Neural cell (in vitro differentiated cells): ENCODE results near the gene MTO1. TPM values are rescaled to one million over a fixed set of nuclear protein-coding genes. Genes with fewer than 3 reads are reported as not detected.

Experiments used
- H2AFZ ChIP-seq: fragments of 200-600, 300-800 bp; sonication (generic), shearing (Covaris generic); 2 replicates; pipeline ENCODE4 v1.6.0; 2014; ENCODE audit warnings: low read depth, mild to moderate bottlenecking, antibody characterized with exemption, low read length, moderate library complexity
- H3F3A ChIP-seq: fragments of 200-600 bp; shearing (Covaris generic); 2 replicates; pipeline ENCODE4 v1.6.1; 2016; ENCODE audit warnings: mild to moderate bottlenecking, moderate library complexity, mixed read lengths, antibody characterized with exemption, low read length; ENCODE audit not compliant: insufficient read depth, poor library complexity, severe bottlenecking
- H3K27ac ChIP-seq: fragments of 200-600, 300-800 bp; sonication (generic), shearing (Covaris generic); 2 replicates; pipeline ENCODE4 v1.5.1; 2014; ENCODE audit warnings: mild to moderate bottlenecking, low read length, moderate library complexity
- H3K27me3 ChIP-seq: fragments of 300-800, 200-600 bp; sonication (generic), shearing (Covaris generic); 2 replicates; pipeline ENCODE4 v1.6.0; 2014; ENCODE audit warnings: mild to moderate bottlenecking, low read depth, low read length, moderate library complexity; ENCODE audit not compliant: insufficient read depth
- H3K36me3 ChIP-seq: fragments of 300-800, 200-600 bp; sonication (generic), shearing (Covaris generic); 2 replicates; pipeline ENCODE4 v1.5.1; 2014; ENCODE audit warnings: mild to moderate bottlenecking, antibody characterized with exemption, low read length, moderate library complexity; ENCODE audit not compliant: insufficient read depth
- H3K4me2 ChIP-seq: fragments of 300-800, 200-600 bp; sonication (generic), shearing (Covaris generic); 2 replicates; pipeline ENCODE4 v1.6.0; 2014; ENCODE audit warnings: mild to moderate bottlenecking, low read length
- H3K4me3 ChIP-seq: fragments of 300-800, 200-600 bp; sonication (generic), shearing (Covaris generic); 2 replicates; pipeline ENCODE4 v1.5.1; 2014; ENCODE audit warnings: mild to moderate bottlenecking, low read length, moderate library complexity
- H3K79me2 ChIP-seq: fragments of 200-600 bp; shearing (Covaris generic); replicated peaks from 2 replicates; pipeline ENCODE4 v1.6.0; 2014; ENCODE audit warnings: mild to moderate bottlenecking, low read length, moderate library complexity; ENCODE audit not compliant: insufficient read depth
- H3K9ac ChIP-seq: fragments of 300-800, 200-600 bp; sonication (generic), shearing (Covaris generic); 2 replicates; pipeline ENCODE4 v1.6.1; 2016; ENCODE audit warnings: mild to moderate bottlenecking, low read length, mixed read lengths
- H3K9me2 ChIP-seq: fragments of 200-600 bp; shearing (Covaris generic); 2 replicates; pipeline ENCODE4 v1.6.1; 2016; ENCODE audit warnings: mild to moderate bottlenecking, low read length, mixed read lengths; ENCODE audit not compliant: insufficient read depth
- H3K9me3 ChIP-seq: fragments of 200-600, 300-800 bp; sonication (generic), shearing (Covaris generic); 2 replicates; pipeline ENCODE4 v1.6.1; 2016; ENCODE audit warnings: mild to moderate bottlenecking, mixed run types, low read length, moderate library complexity, mixed read lengths
- H4K20me1 ChIP-seq: fragments of 200-600 bp; shearing (Covaris generic); 2 replicates; pipeline ENCODE4 v1.6.1; 2016; ENCODE audit warnings: mild to moderate bottlenecking, mixed run types; ENCODE audit not compliant: insufficient read depth
- EP300 ChIP-seq: fragments of 450-650 bp; conservative IDR thresholded peaks from 2 replicates; pipeline ENCODE4 v1.6.1; 2014; ENCODE audit warnings: antibody characterized with exemption, mild to moderate bottlenecking, moderate library complexity; ENCODE audit not compliant: poor library complexity, severe bottlenecking
- EZH2 ChIP-seq: fragments of 200-600, 300-800 bp; shearing (Covaris generic), sonication (generic); IDR thresholded peaks from 2 replicates; pipeline ENCODE4 v1.6.1; 2014; ENCODE audit warnings: antibody characterized with exemption, low read length, borderline replicate concordance, mild to moderate bottlenecking; ENCODE audit not compliant: insufficient read depth, poor library complexity, severe bottlenecking
- MXI1 ChIP-seq: fragments of 450-650 bp; conservative IDR thresholded peaks from 2 replicates; pipeline ENCODE4 v1.6.1; 2014; ENCODE audit warnings: antibody characterized with exemption, mild to moderate bottlenecking; ENCODE audit not compliant: poor library complexity, severe bottlenecking
- POLR2AphosphoS5 ChIP-seq: IDR thresholded peaks from 2 replicates; pipeline ENCODE4 v1.6.1; 2012
- RAD21 ChIP-seq: fragments of 450-650 bp; conservative IDR thresholded peaks from 2 replicates; pipeline ENCODE4 v1.6.1; 2014; ENCODE audit warnings: antibody characterized with exemption, mild to moderate bottlenecking, moderate library complexity
- SMC3 ChIP-seq: fragments of 450-650 bp; conservative IDR thresholded peaks from 2 replicates; pipeline ENCODE4 v1.6.1; 2014; ENCODE audit warnings: antibody characterized with exemption, mild to moderate bottlenecking, moderate library complexity; ENCODE audit not compliant: poor library complexity
- TAF1 ChIP-seq: IDR thresholded peaks from 2 replicates; pipeline ENCODE4 v1.6.1; 2012; ENCODE audit warnings: low read depth
- polyA plus RNA-seq: library from polyadenylated mRNA; depleted of rRNA; stranded (reverse); fragments of >200 nt; gene quantifications from 2 replicates; pipeline ENCODE4 v1.2.3, GENCODE V29; 2014
- TF ChIP-seq, protein P1 (sequence below): fragments of 450-650 bp; IDR thresholded peaks from 2 replicates; pipeline ENCODE4 v1.5.1; 2014; ENCODE audit warnings: antibody characterized with exemption, mild to moderate bottlenecking, moderate library complexity; ENCODE audit not compliant: poor library complexity, severe bottlenecking
- TF ChIP-seq, protein P2 (sequence below): IDR thresholded peaks from 2 replicates; pipeline ENCODE4 v1.6.1; 2012; ENCODE audit warnings: borderline replicate concordance

MTO1 gene
- polyA plus RNA-seq, 1 donor from 2014 or later, result 30.6 TPM

DNA sequence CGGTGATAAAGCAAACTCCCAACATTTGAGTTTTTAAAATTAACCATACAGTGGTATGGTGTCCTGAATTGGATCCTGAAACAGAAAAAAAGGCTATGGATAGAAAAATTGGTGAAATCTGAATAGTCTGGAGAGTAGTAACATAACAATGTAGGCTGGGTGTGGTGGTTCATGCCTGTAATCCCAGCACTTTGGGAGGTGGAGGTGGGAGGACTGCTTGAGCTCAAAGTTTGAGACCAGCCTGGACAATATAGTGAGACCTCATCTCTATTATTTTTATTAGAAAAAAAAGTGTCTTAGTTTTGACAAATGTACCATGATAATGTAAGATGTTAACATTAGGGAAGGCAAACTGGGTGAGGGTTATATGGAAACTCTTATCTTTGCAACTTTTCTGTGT is 48.3 kb downstream of the MTO1 start:
- Histone ChIP-seq H3K27me3 (no peaks in the 10 kb centered on the region), H3K36me3 (no peaks in the 10 kb centered on the region), H3K4me3 (no peak overlapping the region), H3K9ac (no peak overlapping the region), H3K9me3 (no peaks in the 10 kb centered on the region), H3F3A (no peaks in the 10 kb centered on the region), H3K79me2 (no peaks in the 10 kb centered on the region), H3K4me2 (no peak overlapping the region), H3K9me2 (no peaks in the 10 kb centered on the region), H3K27ac (no peak overlapping the region), H4K20me1 (peaks cover 2% of the 10 kb centered on the region), H2AFZ (no peak overlapping the region)
- TF ChIP-seq MXI1, result no peak
- TF ChIP-seq SMC3, result no peak
- TF ChIP-seq POLR2AphosphoS5, result no peak
- TF ChIP-seq EP300, result no peak
- no peak for TF ChIP-seq EZH2
- TF ChIP-seq, protein P1, sequence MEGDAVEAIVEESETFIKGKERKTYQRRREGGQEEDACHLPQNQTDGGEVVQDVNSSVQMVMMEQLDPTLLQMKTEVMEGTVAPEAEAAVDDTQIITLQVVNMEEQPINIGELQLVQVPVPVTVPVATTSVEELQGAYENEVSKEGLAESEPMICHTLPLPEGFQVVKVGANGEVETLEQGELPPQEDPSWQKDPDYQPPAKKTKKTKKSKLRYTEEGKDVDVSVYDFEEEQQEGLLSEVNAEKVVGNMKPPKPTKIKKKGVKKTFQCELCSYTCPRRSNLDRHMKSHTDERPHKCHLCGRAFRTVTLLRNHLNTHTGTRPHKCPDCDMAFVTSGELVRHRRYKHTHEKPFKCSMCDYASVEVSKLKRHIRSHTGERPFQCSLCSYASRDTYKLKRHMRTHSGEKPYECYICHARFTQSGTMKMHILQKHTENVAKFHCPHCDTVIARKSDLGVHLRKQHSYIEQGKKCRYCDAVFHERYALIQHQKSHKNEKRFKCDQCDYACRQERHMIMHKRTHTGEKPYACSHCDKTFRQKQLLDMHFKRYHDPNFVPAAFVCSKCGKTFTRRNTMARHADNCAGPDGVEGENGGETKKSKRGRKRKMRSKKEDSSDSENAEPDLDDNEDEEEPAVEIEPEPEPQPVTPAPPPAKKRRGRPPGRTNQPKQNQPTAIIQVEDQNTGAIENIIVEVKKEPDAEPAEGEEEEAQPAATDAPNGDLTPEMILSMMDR, result no peak
- no peak for TF ChIP-seq TAF1
- no peak for TF ChIP-seq RAD21
- TF ChIP-seq, protein P2, sequence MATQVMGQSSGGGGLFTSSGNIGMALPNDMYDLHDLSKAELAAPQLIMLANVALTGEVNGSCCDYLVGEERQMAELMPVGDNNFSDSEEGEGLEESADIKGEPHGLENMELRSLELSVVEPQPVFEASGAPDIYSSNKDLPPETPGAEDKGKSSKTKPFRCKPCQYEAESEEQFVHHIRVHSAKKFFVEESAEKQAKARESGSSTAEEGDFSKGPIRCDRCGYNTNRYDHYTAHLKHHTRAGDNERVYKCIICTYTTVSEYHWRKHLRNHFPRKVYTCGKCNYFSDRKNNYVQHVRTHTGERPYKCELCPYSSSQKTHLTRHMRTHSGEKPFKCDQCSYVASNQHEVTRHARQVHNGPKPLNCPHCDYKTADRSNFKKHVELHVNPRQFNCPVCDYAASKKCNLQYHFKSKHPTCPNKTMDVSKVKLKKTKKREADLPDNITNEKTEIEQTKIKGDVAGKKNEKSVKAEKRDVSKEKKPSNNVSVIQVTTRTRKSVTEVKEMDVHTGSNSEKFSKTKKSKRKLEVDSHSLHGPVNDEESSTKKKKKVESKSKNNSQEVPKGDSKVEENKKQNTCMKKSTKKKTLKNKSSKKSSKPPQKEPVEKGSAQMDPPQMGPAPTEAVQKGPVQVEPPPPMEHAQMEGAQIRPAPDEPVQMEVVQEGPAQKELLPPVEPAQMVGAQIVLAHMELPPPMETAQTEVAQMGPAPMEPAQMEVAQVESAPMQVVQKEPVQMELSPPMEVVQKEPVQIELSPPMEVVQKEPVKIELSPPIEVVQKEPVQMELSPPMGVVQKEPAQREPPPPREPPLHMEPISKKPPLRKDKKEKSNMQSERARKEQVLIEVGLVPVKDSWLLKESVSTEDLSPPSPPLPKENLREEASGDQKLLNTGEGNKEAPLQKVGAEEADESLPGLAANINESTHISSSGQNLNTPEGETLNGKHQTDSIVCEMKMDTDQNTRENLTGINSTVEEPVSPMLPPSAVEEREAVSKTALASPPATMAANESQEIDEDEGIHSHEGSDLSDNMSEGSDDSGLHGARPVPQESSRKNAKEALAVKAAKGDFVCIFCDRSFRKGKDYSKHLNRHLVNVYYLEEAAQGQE, result no peak

DNA sequence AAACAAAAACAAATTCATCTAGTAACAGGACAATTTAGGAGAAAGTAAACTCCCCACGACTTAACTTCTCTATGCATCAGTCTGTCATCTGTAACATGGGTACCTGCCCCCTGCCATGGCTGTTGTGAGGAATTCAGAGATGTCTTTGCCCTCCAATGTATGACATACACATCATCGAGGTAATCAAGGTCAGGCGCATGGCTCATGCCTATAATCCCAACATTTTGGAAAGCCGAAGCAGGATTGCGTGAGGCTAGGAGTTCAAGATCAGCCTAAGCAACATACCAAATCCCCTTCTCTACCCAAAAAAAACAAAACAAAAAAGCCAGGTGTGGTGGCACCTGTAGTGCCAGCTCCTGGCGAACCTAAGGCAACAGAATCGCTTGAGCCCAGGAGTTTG is 50.3 kb downstream of the MTO1 start:
- Histone ChIP-seq H3K9me3 (no peaks in the 10 kb centered on the region), H4K20me1 (peaks cover 19% of the 10 kb centered on the region), H3K9ac (no peak overlapping the region), H3K27ac (no peak overlapping the region), H3F3A (no peaks in the 10 kb centered on the region), H3K36me3 (no peaks in the 10 kb centered on the region), H3K27me3 (no peaks in the 10 kb centered on the region), H3K4me3 (no peak overlapping the region), H3K9me2 (no peaks in the 10 kb centered on the region), H3K4me2 (no peak overlapping the region), H3K79me2 (no peaks in the 10 kb centered on the region), H2AFZ (no peak overlapping the region)
- TF ChIP-seq POLR2AphosphoS5 (no peak), SMC3 (no peak), EZH2 (no peak), MXI1 (no peak), TAF1 (no peak), RAD21 (no peak), EP300 (no peak)
- TF ChIP-seq, protein P1, result no peak
- TF ChIP-seq, protein P2, result no peak
